ENCODE results near the gene PSMD11.
A peak's percentile ranks its signal among the peaks of the same experiment; 100 is the strongest.
"Not testable (repeated sequence)": the region's sequence is repeated elsewhere in the genome, so short reads cannot be mapped to it uniquely, and the experiment has no call there.

The PSMD11 gene

GRCh38 chr17:32510466-32510865, 66.2 kb downstream of the PSMD11 start:
- DNase-seq (ENCODE audit: low spot score) (no peak), FAIRE-seq (no peak)

- DNase-seq (ENCODE audit: low spot score): no peak
- no peak for FAIRE-seq
Measured at GRCh38 chr17:32512328-32512727, 68.0 kb downstream of the PSMD11 start.

- DNase-seq (ENCODE audit: low spot score): no peak
- FAIRE-seq: no peak
Measured at GRCh38 chr17:32513579-32513978, 69.3 kb downstream of the PSMD11 start.

- DNase-seq (ENCODE audit: low spot score) (no peak), FAIRE-seq (no peak)
Measured at GRCh38 chr17:32514606-32515005, 70.3 kb downstream of the PSMD11 start.

- FAIRE-seq: no peak
- DNase-seq (ENCODE audit: low spot score): no peak
Measured at GRCh38 chr17:32515677-32516383, 71.5 kb downstream of the PSMD11 start.

- no peak for FAIRE-seq
Measured at GRCh38 chr17:32516450-32516849, 72.1 kb downstream of the PSMD11 start.

GRCh38 chr17:32516940-32517701, 72.8 kb downstream of the PSMD11 start:
- peak; percentile 69 for FAIRE-seq

More at GRCh38 chr17:32516450-32516849, 72.1 kb downstream of the PSMD11 start:
- DNase-seq (ENCODE audit: low spot score): no peak

GRCh38 chr17:32517982-32518381, 73.7 kb downstream of the PSMD11 start:
- DNase-seq (ENCODE audit: low spot score) (no peak), FAIRE-seq (peak; percentile 44)

More at GRCh38 chr17:32516940-32517701, 72.8 kb downstream of the PSMD11 start:
- DNase-seq (ENCODE audit: low spot score): no peak

GRCh38 chr17:32518646-32519227, 74.4 kb downstream of the PSMD11 start:
- DNase-seq (ENCODE audit: low spot score): no peak
- no peak for FAIRE-seq

GRCh38 chr17:32519228-32520103, 75.2 kb downstream of the PSMD11 start:
- peak; percentile 62 for FAIRE-seq
- peak; percentile 86 for DNase-seq (ENCODE audit: low spot score)

GRCh38 chr17:32520104-32520701, 75.9 kb downstream of the PSMD11 start:
- DNase-seq (ENCODE audit: low spot score) (peak; percentile 70), FAIRE-seq (peak; percentile 80)

- no peak for DNase-seq (ENCODE audit: low spot score)
- no peak for FAIRE-seq
Measured at GRCh38 chr17:32520737-32521404, 76.6 kb downstream of the PSMD11 start.

GRCh38 chr17:32523017-32523680, 78.8 kb downstream of the PSMD11 start:
- no peak for DNase-seq (ENCODE audit: low spot score)
- no peak for FAIRE-seq

GRCh38 chr17:32523827-32524552, 79.7 kb downstream of the PSMD11 start:
- FAIRE-seq: no peak
- DNase-seq (ENCODE audit: low spot score): no peak

- not testable (repeated sequence) for DNase-seq (ENCODE audit: low spot score); FAIRE-seq
Measured at GRCh38 chr17:32524553-32524880, 80.2 kb downstream of the PSMD11 start.

GRCh38 chr17:32525122-32525521, 80.8 kb downstream of the PSMD11 start:
- FAIRE-seq: no peak
- peak; percentile 59 for DNase-seq (ENCODE audit: low spot score)

GRCh38 chr17:32527146-32527545, 82.8 kb downstream of the PSMD11 start:
- no peak for DNase-seq (ENCODE audit: low spot score)
- peak; percentile 17 for FAIRE-seq

GRCh38 chr17:32528825-32529224, 84.5 kb downstream of the PSMD11 start:
- DNase-seq (ENCODE audit: low spot score) (no peak), FAIRE-seq (no peak)

- FAIRE-seq (no peak), DNase-seq (ENCODE audit: low spot score) (peak; percentile 18)
Measured at GRCh38 chr17:32529604-32530003, 85.3 kb downstream of the PSMD11 start.

Data from urothelium cell line (cell line).